GM12874 (cell line): ENCODE measurements around the gene LSM4.

Experiments
- TF ChIP-seq, protein P1 (sequence below): IDR thresholded peaks from 2 replicates; pipeline ENCODE4 v1.5.1; 2011; ENCODE audit warnings: low read depth, mild to moderate bottlenecking, control low read depth, low read length, moderate library complexity; ENCODE audit not compliant: insufficient read depth

LSM4 gene

DNA sequence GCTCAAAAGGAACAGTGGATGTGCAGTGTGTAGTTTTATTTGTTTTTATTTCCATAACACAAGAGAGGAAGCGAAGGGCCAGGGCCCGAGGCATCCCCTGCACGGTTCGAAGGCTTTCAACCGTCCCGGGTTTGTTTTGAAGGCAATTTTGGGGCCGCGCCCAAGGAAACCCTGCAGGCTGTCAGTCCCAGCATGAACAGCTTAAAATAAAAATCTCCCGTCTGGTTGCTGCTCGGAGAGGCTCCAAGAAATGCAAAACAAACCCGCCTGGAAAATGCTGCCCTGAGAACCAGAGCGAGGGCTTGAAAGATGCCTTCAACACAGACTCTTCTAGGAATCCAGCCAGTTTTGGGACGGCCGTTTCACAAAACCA lies 16.0 kb downstream of the LSM4 start:
- TF ChIP-seq, protein P1, sequence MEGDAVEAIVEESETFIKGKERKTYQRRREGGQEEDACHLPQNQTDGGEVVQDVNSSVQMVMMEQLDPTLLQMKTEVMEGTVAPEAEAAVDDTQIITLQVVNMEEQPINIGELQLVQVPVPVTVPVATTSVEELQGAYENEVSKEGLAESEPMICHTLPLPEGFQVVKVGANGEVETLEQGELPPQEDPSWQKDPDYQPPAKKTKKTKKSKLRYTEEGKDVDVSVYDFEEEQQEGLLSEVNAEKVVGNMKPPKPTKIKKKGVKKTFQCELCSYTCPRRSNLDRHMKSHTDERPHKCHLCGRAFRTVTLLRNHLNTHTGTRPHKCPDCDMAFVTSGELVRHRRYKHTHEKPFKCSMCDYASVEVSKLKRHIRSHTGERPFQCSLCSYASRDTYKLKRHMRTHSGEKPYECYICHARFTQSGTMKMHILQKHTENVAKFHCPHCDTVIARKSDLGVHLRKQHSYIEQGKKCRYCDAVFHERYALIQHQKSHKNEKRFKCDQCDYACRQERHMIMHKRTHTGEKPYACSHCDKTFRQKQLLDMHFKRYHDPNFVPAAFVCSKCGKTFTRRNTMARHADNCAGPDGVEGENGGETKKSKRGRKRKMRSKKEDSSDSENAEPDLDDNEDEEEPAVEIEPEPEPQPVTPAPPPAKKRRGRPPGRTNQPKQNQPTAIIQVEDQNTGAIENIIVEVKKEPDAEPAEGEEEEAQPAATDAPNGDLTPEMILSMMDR, result no peak

DNA sequence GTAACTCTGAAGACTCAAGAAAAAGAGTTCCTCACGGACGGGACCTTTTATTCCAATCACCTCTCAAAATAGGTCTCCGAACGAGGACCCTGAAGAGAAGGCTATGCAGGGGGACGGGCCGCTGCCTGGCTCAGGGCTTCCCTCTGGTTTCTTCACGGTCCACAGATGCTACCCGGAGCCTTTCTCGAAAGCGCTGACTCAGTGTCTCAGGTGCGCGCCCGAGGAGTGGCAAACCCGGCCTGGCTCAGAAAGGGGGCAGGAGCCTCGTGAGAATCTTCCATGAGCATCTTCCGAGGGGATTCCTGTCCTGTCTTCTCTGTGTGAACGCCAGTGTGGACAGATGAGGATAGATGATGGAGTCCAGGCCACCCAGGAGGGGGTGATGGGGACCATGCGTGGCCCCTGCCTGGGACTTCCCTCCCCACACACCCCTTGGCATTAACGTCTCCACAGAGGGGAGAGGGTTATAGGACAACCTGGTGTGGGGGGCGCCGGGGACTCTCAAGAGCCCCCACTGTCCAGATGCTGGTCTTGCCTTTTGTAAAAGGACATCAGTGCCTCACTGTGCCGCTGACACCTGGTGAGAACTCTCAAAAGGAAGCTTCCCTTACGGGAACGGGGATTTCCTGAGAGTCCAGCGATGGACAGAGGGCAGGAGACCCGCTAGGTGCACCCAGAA lies 16.5 kb downstream of the LSM4 start:
- TF ChIP-seq, protein P1, result no peak

- TF ChIP-seq, protein P1, result no peak
Measured at GRCh38 chr19:18304458-18305310, 18.2 kb downstream of the LSM4 start.

- TF ChIP-seq, protein P1, result no peak
Measured at GRCh38 chr19:18304208-18304457, 18.7 kb downstream of the LSM4 start.

DNA sequence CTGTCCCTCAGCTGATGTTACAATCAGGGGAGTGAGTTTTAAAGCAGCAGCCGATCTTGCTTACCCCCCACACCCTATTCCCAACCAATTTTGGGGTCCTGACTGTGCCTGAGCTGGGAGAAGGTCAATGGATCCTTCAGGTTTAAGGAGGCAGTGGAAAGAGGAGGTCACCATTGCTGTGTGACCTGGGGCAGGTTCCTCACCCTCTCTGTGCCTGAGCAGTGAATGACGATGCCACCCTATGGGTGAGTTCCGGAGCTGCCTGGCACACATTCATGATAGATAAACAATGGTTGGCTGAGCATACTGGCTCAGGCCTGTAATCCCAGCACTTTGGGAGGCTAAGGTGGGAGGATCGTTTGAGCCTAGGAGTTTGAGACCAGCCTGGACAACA lies 21.2 kb downstream of the LSM4 start:
- TF ChIP-seq, protein P1, result no peak

DNA sequence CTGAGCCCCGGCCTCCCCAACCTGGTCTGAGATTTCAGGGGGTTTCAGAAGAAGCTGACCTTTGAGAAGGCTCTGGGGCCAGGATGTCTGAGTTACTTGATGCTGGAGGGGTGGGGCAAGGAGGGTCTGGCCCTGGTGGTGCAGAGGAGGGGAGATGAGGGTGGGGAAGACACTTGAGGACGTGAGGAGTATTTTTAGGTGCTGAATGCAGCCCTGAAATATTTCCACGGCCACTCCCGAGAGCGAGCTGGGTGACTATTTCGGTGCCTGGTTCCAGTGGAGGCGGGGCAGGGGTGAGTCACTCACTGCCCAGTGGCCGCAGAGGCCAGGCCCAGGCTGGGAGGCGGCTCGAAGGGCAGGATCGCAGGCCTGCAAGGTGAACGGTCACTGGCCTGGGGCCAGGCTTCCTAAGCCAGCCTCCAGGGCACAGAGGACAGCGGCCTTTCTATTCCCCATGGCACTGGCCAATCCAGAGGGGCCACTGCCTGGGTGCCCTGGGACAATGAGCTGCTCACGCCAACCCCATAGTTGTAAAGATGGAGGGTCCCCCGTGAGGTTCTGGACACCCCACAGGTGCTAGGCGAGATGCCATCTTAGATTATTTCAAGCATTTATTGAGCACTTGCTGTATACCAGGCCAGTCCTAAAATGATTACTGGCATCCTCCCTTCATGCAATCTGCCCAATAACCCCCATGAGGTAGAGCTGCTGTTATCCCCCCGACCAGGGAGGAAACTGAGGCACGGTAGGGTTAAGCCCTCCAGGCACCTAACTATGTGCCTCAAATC lies 21.8 kb downstream of the LSM4 start:
- TF ChIP-seq, protein P1, result no peak

- TF ChIP-seq, protein P1, result no peak
Measured at GRCh38 chr19:18299654-18300053, 23.2 kb downstream of the LSM4 start.
